Right atrium auricular region (tissue), 2 donors: ENCODE results near the gene CYP46A1. TPM values are rescaled to one million over a fixed set of nuclear protein-coding genes. Genes with fewer than 3 reads are reported as not detected.
"Not testable (repeated sequence)": the region's sequence is repeated elsewhere in the genome, so short reads cannot be mapped to it uniquely, and the experiment has no call there.

Source experiments
- DNase-seq: peaks from one replicate; pipeline ENCODE4 v3.0.0-alpha.2; 2019; ENCODE audit warnings: low spot score
- H3K27ac ChIP-seq, 2 donors: fragments of 200-600 bp; sonication (generic); 1 replicate in 1 of 2; 2 replicates in 1 of 2; pipeline ENCODE4 v1.5.1; 2016 to 2019
- H3K27me3 ChIP-seq, 2 donors: fragments of 200-600 bp; sonication (generic); one replicate each; pipeline versions ENCODE4 v1.5.1 to v1.6.0; 2017 to 2019
- H3K36me3 ChIP-seq: fragments of 200-600 bp; sonication (generic); one replicate; pipeline ENCODE4 v1.5.1; 2016
- H3K4me1 ChIP-seq, 2 donors: fragments of 200-600 bp; sonication (generic); one replicate each; pipeline versions ENCODE4 v1.5.1 to v1.6.0; 2017 to 2019
- H3K4me3 ChIP-seq, 2 donors: fragments of 200-600 bp; sonication (generic); 1 replicate in 1 of 2; 2 replicates in 1 of 2; pipeline ENCODE4 v1.5.1; 2017 to 2019; ENCODE audit warnings: mild to moderate bottlenecking in 1 of 2, moderate library complexity in 1 of 2
- H3K9me3 ChIP-seq, 2 donors: fragments of 200-600 bp; sonication (generic); one replicate each; pipeline ENCODE4 v1.5.1; 2019
- CTCF ChIP-seq, 2 donors: fragments of 200-600 bp; sonication (generic); IDR thresholded peaks; one replicate each; pipeline ENCODE4 v1.5.1; 2019; ENCODE audit warnings: antibody characterized with exemption in 2 of 2
- total RNA-seq, 2 donors: library from RNA; depleted of rRNA; stranded (reverse); fragments of >200 nt; gene quantifications; one replicate each; pipeline ENCODE4 v1.1.0, GENCODE V29; 2016

The CYP46A1 gene
- total RNA-seq, 2 donors from 2014 or later = 1.4 to 6.9 TPM

DNA sequence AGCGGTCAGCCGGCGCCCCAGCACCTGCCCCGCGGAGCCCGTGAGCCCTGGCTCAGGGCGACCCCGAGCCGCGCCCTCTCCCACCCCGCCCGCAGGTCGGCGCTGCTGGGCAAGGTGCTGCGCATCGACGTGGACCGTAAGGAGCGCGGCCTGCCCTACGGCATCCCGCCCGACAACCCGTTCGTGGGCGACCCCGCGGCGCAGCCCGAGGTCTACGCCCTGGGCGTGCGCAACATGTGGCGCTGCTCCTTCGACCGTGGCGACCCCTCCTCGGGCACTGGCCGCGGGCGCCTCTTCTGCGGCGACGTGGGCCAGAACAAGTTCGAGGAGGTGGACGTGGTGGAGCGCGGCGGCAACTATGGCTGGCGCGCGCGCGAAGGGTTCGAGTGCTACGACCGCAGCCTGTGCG is 24.8 kb upstream of the CYP46A1 start:
- Histone ChIP-seq H3K27ac (no peak overlapping the region), H3K4me1 (peaks cover 0 to 7% of the 10 kb centered on the region in 2 donors), H3K9me3 (no peaks in the 10 kb centered on the region), H3K36me3 (no peaks in the 10 kb centered on the region), H3K4me3 (no peak overlapping the region), H3K27me3 (peaks cover 0 to 3% of the 10 kb centered on the region in 2 donors)
- DNase-seq = no peak
- no peak for TF ChIP-seq CTCF (IDR thresholded peaks at IDR 0.05)

DNA sequence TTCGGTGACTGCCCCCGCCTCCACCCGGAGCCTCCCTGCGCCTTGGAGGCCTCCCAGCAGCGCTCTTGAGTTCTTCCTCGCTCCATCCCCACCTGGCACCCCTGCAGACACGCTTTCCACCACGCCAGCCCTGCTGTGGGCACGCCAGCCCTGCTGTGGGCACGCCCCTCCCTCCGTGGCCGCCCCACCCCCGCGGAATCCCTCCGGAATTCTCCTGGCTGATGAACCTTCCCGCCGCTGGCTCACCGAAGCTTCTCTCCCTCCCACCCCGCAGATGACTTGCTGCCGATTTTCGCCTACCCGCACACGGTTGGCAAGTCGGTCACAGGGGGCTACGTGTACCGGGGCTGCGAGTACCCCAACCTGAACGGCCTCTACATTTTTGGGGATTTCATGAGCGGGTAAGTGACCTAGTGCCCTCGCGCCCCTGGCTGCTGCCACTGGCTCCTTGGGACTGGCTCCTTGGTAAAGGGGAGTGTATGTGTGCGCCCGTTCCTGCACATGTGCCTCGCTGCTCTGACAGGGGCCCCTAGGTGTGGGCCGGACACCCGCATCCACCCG is 24.0 kb upstream of the CYP46A1 start:
- Histone ChIP-seq H3K9me3 (no peaks in the 10 kb centered on the region), H3K36me3 (no peaks in the 10 kb centered on the region), H3K4me1 (peaks cover 0 to 7% of the 10 kb centered on the region in 2 donors), H3K4me3 (no peak overlapping the region), H3K27ac (no peak overlapping the region), H3K27me3 (peaks cover 0 to 3% of the 10 kb centered on the region in 2 donors)
- no peak for TF ChIP-seq CTCF (IDR thresholded peaks at IDR 0.05)
- DNase-seq = no peak

DNA sequence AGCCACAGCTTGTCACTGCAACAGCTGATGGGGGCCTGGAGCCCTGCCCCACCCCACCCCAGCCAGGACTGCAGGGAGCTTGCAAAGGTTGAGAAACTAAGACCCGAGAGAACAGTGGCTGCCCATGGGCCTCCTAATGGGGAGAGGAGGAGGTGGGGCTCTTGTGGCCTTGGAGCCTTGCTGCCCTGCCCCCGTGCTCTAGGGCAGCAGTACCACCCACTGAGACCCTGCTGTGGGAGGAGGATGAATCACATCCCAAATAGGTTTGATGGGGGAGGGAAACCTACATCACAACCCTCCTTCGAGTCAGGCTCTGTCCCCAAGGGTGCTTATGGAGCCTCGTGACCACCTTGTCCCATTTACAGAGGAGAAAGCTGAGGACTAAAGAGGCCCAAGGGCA is 23.3 kb upstream of the CYP46A1 start:
- TF ChIP-seq CTCF (IDR thresholded peaks at IDR 0.05) = no peak
- no peak for DNase-seq
- H3K4me3 ChIP-seq = no peak overlapping the region
- H3K27me3 ChIP-seq = peaks cover 0 to 3% of the 10 kb centered on the region in 2 donors
- no peak overlapping the region for H3K27ac ChIP-seq
- no peaks in the 10 kb centered on the region for H3K9me3 ChIP-seq
- peaks cover 0 to 7% of the 10 kb centered on the region in 2 donors for H3K4me1 ChIP-seq
- H3K36me3 ChIP-seq = no peaks in the 10 kb centered on the region

DNA sequence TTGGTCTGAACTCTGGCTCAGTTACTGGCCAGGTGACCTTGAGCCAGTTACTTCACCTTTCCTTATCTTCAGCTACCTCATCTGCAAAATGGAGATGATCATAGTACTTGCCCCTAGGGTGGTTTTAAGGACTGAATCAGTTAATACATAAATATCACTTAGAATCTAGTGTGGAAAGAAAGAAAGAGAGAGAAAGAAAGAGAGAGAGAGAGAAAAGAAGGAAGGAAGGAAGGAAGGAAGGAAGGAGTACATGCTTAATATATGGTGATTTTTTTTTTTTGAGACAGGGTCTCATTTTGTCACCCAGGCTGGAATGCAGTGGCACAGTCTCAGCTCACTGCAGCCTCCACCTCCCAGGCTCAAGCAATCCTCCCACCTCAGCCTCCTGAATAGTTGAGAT is 22.9 kb upstream of the CYP46A1 start:
- not testable (repeated sequence) for H3K9me3 ChIP-seq, H3K27ac ChIP-seq, DNase-seq, H3K4me3 ChIP-seq, H3K4me1 ChIP-seq, H3K27me3 ChIP-seq, H3K36me3 ChIP-seq

DNA sequence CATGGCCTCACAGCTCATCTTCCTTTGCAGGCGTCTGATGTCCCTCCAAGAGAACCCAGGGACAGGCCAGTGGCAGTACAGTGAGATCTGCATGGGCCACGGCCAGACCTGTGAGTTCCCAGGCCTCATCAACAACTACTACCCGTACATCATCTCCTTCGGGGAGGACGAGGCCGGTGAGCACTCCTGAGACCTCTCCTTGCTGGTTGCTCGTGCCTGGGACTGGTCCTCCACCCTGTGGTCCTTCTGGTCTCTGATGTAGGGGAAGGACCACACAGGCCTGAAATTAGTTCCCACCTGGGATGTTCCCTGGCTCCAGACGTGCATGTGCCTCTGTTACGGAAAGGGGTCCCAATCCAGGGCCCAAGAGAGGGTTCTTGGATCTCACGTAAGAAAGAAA is 21.3 kb upstream of the CYP46A1 start:
- H3K9me3 ChIP-seq = no peaks in the 10 kb centered on the region
- no peak for TF ChIP-seq CTCF (IDR thresholded peaks at IDR 0.05)
- H3K4me3 ChIP-seq = no peak overlapping the region
- no peaks in the 10 kb centered on the region for H3K36me3 ChIP-seq
- no peak for DNase-seq
- H3K4me1 ChIP-seq = peaks cover 0 to 7% of the 10 kb centered on the region in 2 donors
- no peak overlapping the region for H3K27ac ChIP-seq
- peaks cover 0 to 3% of the 10 kb centered on the region in 2 donors for H3K27me3 ChIP-seq

GRCh38 chr14:99663386-99664057 is 20.6 kb upstream of the CYP46A1 start:
- TF ChIP-seq CTCF (IDR thresholded peaks at IDR 0.05) = no peak
- no peaks in the 10 kb centered on the region for H3K9me3 ChIP-seq
- no peaks in the 10 kb centered on the region for H3K36me3 ChIP-seq
- DNase-seq = no peak
- peaks cover 0 to under 1% of the 10 kb centered on the region in 2 donors for H3K4me1 ChIP-seq
- no peak overlapping the region for H3K4me3 ChIP-seq
- H3K27ac ChIP-seq = no peak overlapping the region
- H3K27me3 ChIP-seq = peaks cover 0 to 3% of the 10 kb centered on the region in 2 donors
